MCF 10A (cell line): ENCODE measurements around the gene GNAO1. TPM values are rescaled to one million over a fixed set of nuclear protein-coding genes. Genes with fewer than 3 reads are reported as not detected.

ENCODE experiments used
- BruUV-seq: library from RNA; stranded (reverse); fragments of 400-500 nt; replicated peaks from 2 replicates; lab custom pipeline; 2021; lab: Mats Ljungman, UMichigan
- CTCF ChIA-PET: fragments of 300-600 bp; sonication (Branson Sonifier 250); formaldehyde crosslinking; extraction: SDS; loops from one replicate; lab custom pipeline; 2021; ENCODE audit warnings: antibody characterized with exemption, inconsistent platforms; lab: Yijun Ruan, JAX
- POLR2A ChIA-PET: fragments of 300-600, 350-650 bp; sonication (Branson Sonifier 250); formaldehyde crosslinking; extraction: SDS; loops from one replicate; lab custom pipeline; 2020; ENCODE audit warnings: antibody characterized with exemption, inconsistent platforms; lab: Yijun Ruan, JAX
- DNase-seq: peaks from one replicate; pipeline ENCODE4 v3.0.0-alpha.2; 2018; ENCODE audit not compliant: unreplicated experiment
- H3K27ac Mint-ChIP-seq: one replicate; pipeline ENCODE4 v1.8.0; 2022; ENCODE audit warnings: mild to moderate bottlenecking, low read depth, mixed read lengths; ENCODE audit not compliant: unreplicated experiment
- H3K27me3 Mint-ChIP-seq: one replicate; pipeline ENCODE4 v1.8.0; 2022; ENCODE audit warnings: mixed read lengths; ENCODE audit not compliant: insufficient read depth, unreplicated experiment
- H3K36me3 Mint-ChIP-seq: one replicate; pipeline ENCODE4 v1.8.0; 2022; ENCODE audit warnings: mild to moderate bottlenecking, moderate library complexity, mixed read lengths; ENCODE audit not compliant: insufficient read depth, unreplicated experiment
- H3K4me1 Mint-ChIP-seq: one replicate; pipeline ENCODE4 v1.8.0; 2022; ENCODE audit warnings: mixed read lengths; ENCODE audit not compliant: insufficient read depth, unreplicated experiment
- H3K4me3 Mint-ChIP-seq: one replicate; pipeline ENCODE4 v1.8.0; 2022; ENCODE audit warnings: mild to moderate bottlenecking, moderate library complexity, mixed read lengths; ENCODE audit not compliant: unreplicated experiment
- H3K9me3 Mint-ChIP-seq: one replicate; pipeline ENCODE4 v1.8.0; 2022; ENCODE audit warnings: mixed read lengths; ENCODE audit not compliant: unreplicated experiment
- intact Hi-C: fragments of 100-400 bp; cut with micrococcal nuclease; formaldehyde crosslinking; loops from 2 replicates; pipeline ENCODE4 v1.14.1; 2022
- total RNA-seq: library from RNA; stranded (reverse); gene quantifications from 2 replicates; pipeline ENCODE4 v1.2.3, GENCODE V29; 2022
- TF ChIP-seq, protein P1 (sequence below): fragments of 200-600 bp; IDR thresholded peaks from one replicate; pipeline ENCODE4 v1.8.0; 2022; ENCODE audit warnings: antibody characterized with exemption, mild to moderate bottlenecking; ENCODE audit not compliant: unreplicated experiment

Gene GNAO1
- total RNA-seq, 1 experiment from 2014 or later, result 0.44 TPM

DNA sequence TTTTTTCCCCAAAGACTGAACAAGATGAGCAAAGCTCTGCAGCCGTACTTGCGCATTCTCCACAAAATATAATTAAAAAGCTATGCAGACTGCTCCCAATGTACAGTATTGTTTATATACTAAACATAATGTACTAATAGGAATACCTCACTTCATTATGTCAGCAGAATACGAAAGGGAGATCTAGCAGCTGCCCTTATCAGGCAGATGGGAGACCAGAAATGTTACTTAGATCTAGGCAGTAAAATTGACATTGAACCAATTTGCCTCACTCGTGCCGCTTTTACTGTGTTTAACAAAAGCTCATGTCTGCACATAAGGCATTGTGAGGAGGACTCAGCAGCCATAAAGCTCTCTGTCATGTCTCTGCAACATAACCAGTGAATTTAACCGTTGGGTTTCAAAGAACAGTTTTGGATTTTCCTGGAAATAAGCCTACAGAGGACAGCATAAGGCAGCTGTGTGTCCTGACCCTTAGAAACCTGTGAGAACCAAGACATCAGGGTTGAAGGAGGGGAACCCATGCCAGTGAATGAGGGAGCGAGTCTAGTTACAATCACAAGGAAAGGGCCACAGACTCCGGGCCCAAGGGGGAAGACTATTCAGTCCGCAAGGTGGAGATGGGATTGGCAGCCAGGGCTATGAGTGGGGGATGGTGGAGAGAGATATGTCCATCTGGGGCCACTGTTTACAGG is 71.4 kb downstream of the GNAO1 start:
- ChIA-PET CTCF (interaction anchor here (1.0 to 1.9 kb wide), 6 partner anchors 14 to 94 kb away, joined by 3 to 8 read pairs (median 4); no protein-coding TSS in a partner anchor), POLR2A (interaction anchor here (0.6 kb wide), 1 partner anchor 885 kb away, joined by 3 read pairs; no protein-coding TSS in a partner anchor)
- intact Hi-C loops, result no loop called here
- peaks cover 5% of the 10 kb centered on the region for H3K36me3 Mint-ChIP-seq
- BruUV-seq, result no TSS peak
- H3K4me3 Mint-ChIP-seq, result no peak overlapping the region
- no peaks in the 10 kb centered on the region for H3K9me3 Mint-ChIP-seq
- TF ChIP-seq, protein P1, sequence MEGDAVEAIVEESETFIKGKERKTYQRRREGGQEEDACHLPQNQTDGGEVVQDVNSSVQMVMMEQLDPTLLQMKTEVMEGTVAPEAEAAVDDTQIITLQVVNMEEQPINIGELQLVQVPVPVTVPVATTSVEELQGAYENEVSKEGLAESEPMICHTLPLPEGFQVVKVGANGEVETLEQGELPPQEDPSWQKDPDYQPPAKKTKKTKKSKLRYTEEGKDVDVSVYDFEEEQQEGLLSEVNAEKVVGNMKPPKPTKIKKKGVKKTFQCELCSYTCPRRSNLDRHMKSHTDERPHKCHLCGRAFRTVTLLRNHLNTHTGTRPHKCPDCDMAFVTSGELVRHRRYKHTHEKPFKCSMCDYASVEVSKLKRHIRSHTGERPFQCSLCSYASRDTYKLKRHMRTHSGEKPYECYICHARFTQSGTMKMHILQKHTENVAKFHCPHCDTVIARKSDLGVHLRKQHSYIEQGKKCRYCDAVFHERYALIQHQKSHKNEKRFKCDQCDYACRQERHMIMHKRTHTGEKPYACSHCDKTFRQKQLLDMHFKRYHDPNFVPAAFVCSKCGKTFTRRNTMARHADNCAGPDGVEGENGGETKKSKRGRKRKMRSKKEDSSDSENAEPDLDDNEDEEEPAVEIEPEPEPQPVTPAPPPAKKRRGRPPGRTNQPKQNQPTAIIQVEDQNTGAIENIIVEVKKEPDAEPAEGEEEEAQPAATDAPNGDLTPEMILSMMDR, result no peak
- no peaks in the 10 kb centered on the region for H3K4me1 Mint-ChIP-seq
- no peak overlapping the region for H3K27ac Mint-ChIP-seq
- H3K27me3 Mint-ChIP-seq, result no peaks in the 10 kb centered on the region
- no peak for DNase-seq

DNA sequence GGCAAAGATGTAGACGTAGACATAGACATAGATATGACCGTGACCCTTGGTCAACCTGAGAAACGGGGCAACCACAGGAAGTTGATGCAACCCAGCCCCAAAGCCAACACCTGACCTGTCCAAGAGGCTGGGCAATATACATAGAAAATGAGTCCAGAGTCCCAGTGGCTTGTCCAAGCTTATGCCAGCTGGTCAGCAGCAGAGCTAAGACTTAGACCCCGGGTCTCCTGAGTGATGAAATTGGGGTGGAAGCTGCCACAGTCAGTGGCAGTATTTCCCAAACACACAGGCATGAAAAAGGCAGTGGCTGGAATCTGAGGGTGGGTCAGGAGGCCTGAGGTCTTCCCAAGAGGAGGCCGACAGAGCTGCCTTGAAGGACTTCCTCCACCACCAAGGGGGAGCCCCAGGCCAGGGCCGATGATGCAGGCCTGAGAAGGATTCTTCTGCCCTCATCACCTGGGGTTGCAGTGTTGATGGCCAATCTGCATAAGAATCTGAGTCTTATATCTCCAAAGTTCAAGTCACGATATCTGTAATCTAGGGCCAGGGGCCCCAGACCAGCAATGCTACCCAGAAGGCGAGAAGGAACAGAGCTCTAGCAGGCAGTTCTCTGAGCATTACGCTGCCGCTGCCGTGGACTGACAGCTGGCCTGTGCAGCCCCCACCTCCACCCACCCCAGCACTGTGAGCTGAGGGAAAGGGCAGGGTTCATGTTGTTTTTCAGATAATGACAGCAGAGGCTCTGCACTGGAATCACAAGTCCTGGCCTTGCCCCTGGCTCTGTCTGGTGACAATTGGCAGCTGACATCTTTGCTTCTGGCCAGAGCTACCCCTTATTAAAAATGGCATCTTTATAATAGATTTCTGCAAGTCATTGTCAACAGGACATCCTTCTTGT is 72.7 kb downstream of the GNAO1 start:
- Mint-ChIP-seq H3K27ac (no peak overlapping the region), H3K27me3 (peaks cover 13% of the 10 kb centered on the region), H3K4me3 (no peak overlapping the region), H3K4me1 (no peaks in the 10 kb centered on the region), H3K9me3 (no peaks in the 10 kb centered on the region), H3K36me3 (peaks cover 5% of the 10 kb centered on the region)
- BruUV-seq, result no TSS peak
- CTCF ChIA-PET, result interaction anchor here (0.5 to 1.7 kb wide), 3 partner anchors 16 to 320 kb away, joined by 3 to 4 read pairs (median 3); no protein-coding TSS in a partner anchor
- POLR2A ChIA-PET, result interaction anchor here (1.0 kb wide), 1 partner anchor 18 kb away, joined by 3 read pairs; no protein-coding TSS in a partner anchor
- no peak for DNase-seq
- intact Hi-C loops, result no loop called here
- TF ChIP-seq, protein P1, result no peak

DNA sequence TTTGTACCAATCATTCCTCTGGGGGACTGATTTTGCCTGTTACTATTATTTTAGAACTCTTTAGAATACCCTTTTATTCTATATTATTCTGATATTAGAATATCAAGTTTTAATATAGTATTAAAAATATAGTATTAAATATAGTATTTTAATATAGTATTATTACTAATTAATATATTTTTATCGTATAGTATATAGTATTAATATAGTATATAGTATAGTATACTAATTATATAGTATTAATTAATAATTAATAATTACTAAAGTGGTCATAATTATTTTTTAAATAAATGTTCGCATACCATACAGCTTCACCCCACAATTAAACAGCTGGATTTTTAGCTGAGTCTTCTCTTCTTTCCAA is 73.3 kb downstream of the GNAO1 start:
- Mint-ChIP-seq H3K36me3 (peaks cover 5% of the 10 kb centered on the region), H3K4me3 (no peak overlapping the region), H3K27me3 (peaks cover 19% of the 10 kb centered on the region), H3K27ac (no peak overlapping the region), H3K9me3 (no peaks in the 10 kb centered on the region), H3K4me1 (no peaks in the 10 kb centered on the region)
- BruUV-seq, result no TSS peak
- intact Hi-C loops, result no loop called here
- TF ChIP-seq, protein P1, result no peak
- no peak for DNase-seq
- ChIA-PET POLR2A (no interaction called here), CTCF (interaction anchor here (0.5 to 1.7 kb wide), 3 partner anchors 16 to 321 kb away, joined by 3 to 4 read pairs (median 3); no protein-coding TSS in a partner anchor)

DNA sequence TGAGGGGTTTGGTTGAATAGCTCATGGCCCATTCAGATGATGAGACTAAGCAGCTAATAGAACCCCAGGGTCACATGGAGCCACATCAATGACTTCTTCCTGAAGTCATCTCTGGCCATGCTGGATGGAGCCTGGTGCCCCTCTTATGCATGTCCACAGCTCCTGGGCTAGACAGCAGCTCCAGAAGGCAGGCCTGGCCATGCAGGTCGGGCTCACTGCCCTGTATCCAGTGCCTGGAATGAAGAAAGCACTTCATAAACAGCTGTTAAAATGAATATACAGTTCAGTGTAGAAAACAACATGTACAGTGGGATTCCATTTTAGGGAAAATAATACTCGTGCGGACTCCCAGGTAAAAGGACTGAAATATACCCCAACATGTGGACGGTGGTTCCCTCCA is 73.9 kb downstream of the GNAO1 start:
- DNase-seq, result no peak
- H3K9me3 Mint-ChIP-seq, result no peaks in the 10 kb centered on the region
- TF ChIP-seq, protein P1, result no peak
- peaks cover 5% of the 10 kb centered on the region for H3K36me3 Mint-ChIP-seq
- no peak overlapping the region for H3K27ac Mint-ChIP-seq
- peaks cover 21% of the 10 kb centered on the region for H3K27me3 Mint-ChIP-seq
- ChIA-PET POLR2A (no interaction called here), CTCF (interaction anchor here (0.6 to 1.7 kb wide), 3 partner anchors 15 to 322 kb away, joined by 3 to 4 read pairs (median 3); no protein-coding TSS in a partner anchor)
- H3K4me3 Mint-ChIP-seq, result no peak overlapping the region
- intact Hi-C loops, result no loop called here
- H3K4me1 Mint-ChIP-seq, result no peaks in the 10 kb centered on the region
- BruUV-seq, result no TSS peak
